T-helper 2 cell (primary cell): ENCODE results near the gene CGB7.
"Not testable (repeated sequence)": the region's sequence is repeated elsewhere in the genome, so short reads cannot be mapped to it uniquely, and the experiment has no call there.

Experiments
- DNase-seq, 5 experiments: peaks; one replicate each; pipeline versions ENCODE4 v3.0.0 to v3.0.0-alpha.2; 2012 to 2022

Gene CGB7

GRCh38 chr19:49073514-49074378 lies 16.2 kb upstream of the CGB7 start:
- no peak for DNase-seq

GRCh38 chr19:49071860-49072547 lies 14.5 kb upstream of the CGB7 start:
- peak in 1 of 5 experiments; percentile 47 for DNase-seq

- no peak for DNase-seq
Measured at GRCh38 chr19:49070416-49070815, 12.9 kb upstream of the CGB7 start.

- no peak for DNase-seq
Measured at GRCh38 chr19:49069026-49069425, 11.5 kb upstream of the CGB7 start.

GRCh38 chr19:49067554-49067953 lies 10.0 kb upstream of the CGB7 start:
- DNase-seq: no peak

GRCh38 chr19:49065905-49066512 lies 8.5 kb upstream of the CGB7 start:
- DNase-seq: no peak

GRCh38 chr19:49064768-49065611 lies 7.4 kb upstream of the CGB7 start, which contains the start of gene NTF4:
NTF4 (minus strand) TSS chr19:49064818; CDS start chr19:49061997, 2,821 bp downstream.
- DNase-seq: no peak

- no peak for DNase-seq
Measured at GRCh38 chr19:49064029-49064629, 6.6 kb upstream of the CGB7 start.

GRCh38 chr19:49061445-49061844 lies 3.9 kb upstream of the CGB7 start:
- DNase-seq: no peak

- no peak for DNase-seq
Measured at GRCh38 chr19:49061000-49061399, 3.5 kb upstream of the CGB7 start.

GRCh38 chr19:49059053-49059452 lies 1.5 kb upstream of the CGB7 start:
- DNase-seq: no peak

- peak in 1 of 5 experiments; percentile 30 for DNase-seq
Measured at GRCh38 chr19:49058562-49058961, 1.0 kb upstream of the CGB7 start.

GRCh38 chr19:49056902-49057596 lies 500 bp downstream of the CGB7 start:
- DNase-seq: not testable (repeated sequence)

- peak in 4 of 5 experiments; percentile 26 to 63 (median 38) for DNase-seq
Measured at GRCh38 chr19:49056101-49056901, 1.2 kb downstream of the CGB7 start.

- DNase-seq: not testable (repeated sequence)
Measured at GRCh38 chr19:49050376-49051033, 7.0 kb downstream of the CGB7 start.

GRCh38 chr19:49049834-49050233 lies 7.7 kb downstream of the CGB7 start:
- not testable (repeated sequence) for DNase-seq

- not testable (repeated sequence) for DNase-seq
Measured at GRCh38 chr19:49049011-49049410, 8.5 kb downstream of the CGB7 start, which contains the start of gene CGB8. CGB8 (minus strand) TSS chr19:49049111; CDS start chr19:49048739, 372 bp downstream.

- not testable (repeated sequence) for DNase-seq
Measured at GRCh38 chr19:49043548-49043947, 14.0 kb downstream of the CGB7 start, which contains the start of gene CGB5. CGB5 (plus strand) TSS chr19:49043848; CDS start chr19:49044210, 362 bp downstream.

- DNase-seq: not testable (repeated sequence)
Measured at GRCh38 chr19:49042666-49043065, 14.9 kb downstream of the CGB7 start.

- DNase-seq: no peak
Measured at GRCh38 chr19:49042177-49042576, 15.4 kb downstream of the CGB7 start.
